HG03520 (cell line): ENCODE measurements around the gene DNM3.
A peak's percentile ranks its signal among the peaks of the same experiment; 100 is the strongest.

ENCODE experiments used
- ATAC-seq: cut with Tn5 transposase; IDR thresholded peaks from one replicate; pipeline ENCODE4 v1.9.1; 2021; ENCODE audit warnings: mild to moderate bottlenecking, moderate library complexity; ENCODE audit not compliant: unreplicated experiment

The DNM3 gene

DNA sequence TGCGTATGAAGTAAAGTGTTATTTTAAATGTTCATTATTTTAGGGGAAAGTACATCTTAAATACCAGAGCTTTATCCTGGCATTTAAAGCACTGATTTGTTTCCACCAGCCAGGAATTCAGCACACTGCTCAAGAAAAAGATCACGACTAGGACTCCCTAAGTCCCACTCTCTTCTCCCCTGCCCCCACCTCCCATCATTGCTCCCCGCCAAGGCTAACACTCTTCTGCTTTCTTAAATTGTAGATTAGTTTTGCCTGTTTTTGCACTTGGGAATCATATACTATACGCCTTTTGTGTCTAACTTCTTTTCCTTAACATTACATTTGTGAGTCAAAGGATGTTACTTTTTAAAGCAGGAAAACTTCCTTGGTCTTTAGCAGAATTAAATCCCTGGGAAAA, 541.7 kb downstream of the DNM3 start:
- ATAC-seq: no peak

DNA sequence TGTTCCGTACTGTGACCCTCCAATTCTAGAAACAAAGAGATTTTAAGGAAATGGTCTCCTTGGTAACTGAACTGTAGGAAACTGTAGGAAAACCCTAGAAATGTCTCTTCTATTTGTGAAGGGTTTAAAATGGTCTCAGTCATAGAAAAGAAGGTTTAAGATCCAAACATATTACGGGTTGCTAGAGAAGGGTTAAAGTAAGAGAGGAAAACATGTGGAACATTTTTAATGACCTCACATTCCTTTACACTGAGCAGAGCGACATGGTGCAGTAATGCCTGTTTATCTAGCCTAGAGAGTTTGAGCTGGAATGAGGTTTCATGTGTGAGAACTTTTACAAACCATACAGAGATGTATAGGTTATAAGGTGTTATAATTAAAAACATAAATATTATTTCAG, 542.2 kb downstream of the DNM3 start:
- ATAC-seq: no peak

DNA sequence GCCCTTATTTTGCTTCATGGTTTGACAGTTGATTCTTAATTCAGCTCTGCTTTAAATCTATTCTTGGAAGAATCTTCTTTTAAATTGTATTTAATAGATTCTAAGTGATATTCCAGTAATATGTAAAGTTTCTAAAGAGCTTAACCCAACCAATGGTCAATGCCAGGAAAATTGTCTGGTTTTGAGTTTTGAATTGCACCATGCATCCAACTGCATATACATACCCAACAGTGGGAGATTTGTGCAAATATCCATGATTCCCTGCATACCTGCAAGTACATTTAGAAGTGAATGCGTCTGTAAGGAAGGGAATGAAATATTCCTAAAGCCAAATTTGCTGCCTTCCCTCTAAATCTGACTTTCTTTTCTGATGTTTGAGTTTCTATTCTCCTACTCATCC, 543.4 kb downstream of the DNM3 start:
- no peak for ATAC-seq

DNA sequence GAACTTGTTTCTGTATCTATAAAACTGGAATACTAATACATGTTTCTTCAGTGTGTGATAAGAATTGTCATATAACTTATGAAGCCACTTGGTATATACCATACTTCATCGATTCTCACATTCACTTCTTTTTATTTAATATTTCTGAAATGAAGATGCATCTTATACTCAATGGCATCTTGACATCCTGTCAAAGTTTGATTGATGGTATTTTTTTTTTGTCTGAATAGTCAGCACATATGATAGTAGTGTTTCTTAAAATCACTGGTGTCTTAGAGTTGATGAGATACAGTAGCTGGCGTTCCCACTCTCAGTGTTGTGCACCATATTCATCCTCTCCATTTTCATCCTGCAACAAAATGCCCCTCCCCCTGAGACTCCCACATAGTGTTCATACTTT, 544.7 kb downstream of the DNM3 start:
- no peak for ATAC-seq

DNA sequence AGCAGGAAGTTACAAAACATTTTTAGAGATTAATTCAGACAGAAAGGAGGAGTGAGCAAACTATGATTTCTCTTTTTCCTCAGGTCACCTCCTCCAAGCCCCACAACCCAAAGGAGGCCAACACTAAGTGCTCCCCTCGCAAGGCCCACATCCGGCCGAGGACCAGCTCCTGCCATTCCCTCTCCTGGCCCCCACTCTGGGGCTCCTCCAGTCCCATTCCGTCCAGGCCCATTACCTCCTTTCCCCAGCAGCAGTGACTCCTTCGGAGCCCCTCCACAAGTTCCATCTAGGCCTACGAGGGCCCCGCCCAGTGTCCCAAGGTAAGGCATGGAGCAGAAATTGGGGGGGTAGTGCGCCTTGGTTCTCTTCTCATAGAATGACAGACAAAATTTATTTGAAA, 547.2 kb downstream of the DNM3 start:
- no peak for ATAC-seq

DNA sequence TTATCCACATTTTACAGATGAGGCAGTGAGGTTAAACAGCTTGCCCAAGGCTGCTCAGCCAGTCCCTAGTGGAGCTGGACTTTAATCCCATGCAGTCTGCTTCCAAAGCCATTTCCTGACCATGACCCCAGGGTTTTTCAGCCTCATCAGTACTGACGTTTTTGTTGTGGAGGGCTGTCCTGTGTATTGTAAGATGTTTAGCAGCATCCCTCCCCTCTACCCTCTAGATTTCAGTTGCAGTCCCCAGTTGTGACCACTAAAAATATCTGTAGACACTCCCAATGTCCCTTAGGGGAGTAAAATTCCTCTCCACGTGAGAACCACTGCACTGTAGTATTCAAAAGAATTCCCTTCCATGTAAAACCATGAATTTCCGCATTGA, 549.0 kb downstream of the DNM3 start:
- no peak for ATAC-seq

DNA sequence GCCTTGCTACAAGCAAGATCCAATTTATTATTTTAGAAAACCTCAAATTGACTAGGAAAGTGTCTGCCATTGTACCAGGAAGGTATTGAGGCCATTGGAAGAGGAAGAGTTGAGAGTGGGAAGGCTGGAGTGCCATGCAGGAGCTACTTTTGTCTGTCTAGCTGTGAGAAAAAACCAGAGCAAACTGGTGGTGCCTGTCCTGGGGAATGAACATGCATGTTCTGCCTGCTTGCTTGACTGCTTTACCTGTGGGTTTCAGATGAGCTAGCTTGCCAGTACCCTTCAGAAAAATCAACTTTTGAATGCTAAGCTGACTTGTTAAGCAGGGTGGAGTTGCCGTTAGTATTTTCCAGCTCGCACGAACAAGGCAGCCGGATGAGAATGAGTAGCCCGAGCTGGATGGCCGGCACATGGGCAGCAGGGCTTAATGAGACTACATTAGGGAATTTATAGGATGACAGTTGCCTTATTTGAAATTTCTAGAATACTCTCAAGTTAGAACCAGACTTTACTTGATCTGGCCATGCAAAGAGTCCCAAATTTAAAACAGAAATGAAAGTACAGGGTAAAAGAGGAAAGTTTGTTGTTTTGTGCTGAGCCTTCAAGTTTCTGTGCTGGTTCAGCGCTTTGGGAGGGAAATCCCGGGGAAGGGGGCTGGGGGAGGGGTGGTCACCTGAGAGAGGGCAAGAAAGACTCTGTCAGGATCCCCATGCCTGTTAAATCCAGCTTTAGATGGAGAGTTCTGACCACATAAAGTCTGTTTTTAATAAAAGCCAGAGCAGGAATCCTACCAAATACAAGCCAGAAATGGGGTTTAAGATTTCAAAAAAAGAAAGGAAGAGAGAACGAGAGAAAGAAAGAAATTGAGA, 549.6 kb downstream of the DNM3 start:
- peak; percentile 42 for ATAC-seq

DNA sequence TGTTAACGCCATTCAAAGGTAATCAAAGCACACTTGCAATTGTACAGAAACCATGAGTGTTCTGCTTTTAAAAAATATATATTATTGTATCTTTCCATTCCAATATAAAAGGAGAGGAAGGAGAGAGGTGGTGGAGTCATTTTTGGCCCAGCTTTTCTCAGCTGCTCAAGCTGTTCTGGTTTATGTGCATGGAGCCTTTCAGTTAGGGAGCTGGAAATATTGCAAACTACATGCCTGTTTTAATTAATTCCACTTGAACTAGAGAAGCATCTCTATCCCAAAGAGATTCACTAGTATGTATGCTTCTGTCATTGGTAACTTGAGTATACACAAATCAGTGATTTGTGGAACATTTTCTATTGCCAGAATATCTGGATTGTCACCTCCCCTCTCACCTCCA, 550.7 kb downstream of the DNM3 start:
- no peak for ATAC-seq

DNA sequence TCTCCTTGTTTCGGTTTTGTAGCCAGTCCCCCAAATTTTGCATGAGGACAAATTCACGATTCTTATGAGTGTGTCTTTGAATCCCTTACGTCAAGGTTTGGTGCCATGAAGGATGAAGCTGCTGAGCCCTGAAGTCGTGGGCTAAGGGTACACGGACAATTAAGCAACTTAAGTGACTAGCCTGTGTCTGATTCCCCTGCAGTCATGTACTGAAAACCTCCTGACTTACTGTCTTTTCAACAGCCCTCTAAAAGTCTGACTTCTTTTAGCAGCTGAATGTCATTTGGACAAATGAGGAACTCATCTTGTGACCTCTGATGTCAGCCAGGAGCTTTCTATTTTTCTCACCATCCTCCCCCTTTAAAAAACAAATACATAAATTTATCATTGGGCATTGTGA, 552.1 kb downstream of the DNM3 start:
- ATAC-seq: no peak

DNA sequence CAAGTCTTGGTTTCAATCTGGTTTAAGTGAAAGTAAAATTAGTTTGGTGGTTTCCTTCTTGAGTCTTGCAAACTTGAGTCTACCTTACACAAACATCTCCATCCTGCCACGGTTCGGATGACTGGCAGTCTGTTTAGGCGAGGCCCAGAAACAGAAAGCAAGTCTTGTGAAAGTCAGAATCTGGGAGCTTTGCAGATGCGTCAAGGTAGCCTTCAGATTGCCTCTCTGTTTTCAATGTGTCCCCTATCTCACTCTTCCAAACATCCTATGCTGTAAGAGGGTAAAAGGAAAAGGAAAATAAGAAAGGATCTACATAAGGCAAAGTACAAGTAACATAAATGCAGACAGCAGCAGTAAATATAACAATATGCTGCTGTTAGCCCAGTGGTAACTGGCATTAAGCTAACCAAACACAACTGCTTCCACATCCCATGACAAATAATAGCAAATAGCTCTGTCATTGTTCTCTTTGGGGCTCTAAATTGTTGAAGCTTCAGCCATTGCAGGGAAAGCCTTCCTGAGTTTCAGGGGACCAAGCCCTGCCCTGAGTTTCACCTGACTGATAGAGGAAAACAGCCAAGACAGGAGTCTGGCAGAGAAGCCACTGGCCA, 552.9 kb downstream of the DNM3 start:
- ATAC-seq: peak; percentile 73

DNA sequence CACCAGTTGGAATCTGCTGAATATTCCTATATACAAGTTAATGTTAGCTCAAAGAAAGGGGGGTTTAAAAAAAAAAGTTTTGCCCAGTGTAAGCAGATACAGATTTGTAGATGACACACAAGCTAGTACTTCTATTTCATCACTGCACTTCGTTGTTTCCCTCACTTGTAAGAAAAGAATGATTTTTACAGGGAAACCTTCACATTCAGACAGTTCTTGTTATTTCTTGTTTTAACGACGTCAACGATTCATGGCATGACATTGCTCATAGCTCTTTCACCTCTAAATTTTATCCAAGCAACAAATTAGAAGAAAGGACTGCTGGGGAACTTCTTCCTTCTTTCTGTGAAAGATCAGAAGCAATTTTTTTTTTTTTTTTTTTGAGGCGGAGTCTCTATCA, 553.5 kb downstream of the DNM3 start:
- no peak for ATAC-seq

DNA sequence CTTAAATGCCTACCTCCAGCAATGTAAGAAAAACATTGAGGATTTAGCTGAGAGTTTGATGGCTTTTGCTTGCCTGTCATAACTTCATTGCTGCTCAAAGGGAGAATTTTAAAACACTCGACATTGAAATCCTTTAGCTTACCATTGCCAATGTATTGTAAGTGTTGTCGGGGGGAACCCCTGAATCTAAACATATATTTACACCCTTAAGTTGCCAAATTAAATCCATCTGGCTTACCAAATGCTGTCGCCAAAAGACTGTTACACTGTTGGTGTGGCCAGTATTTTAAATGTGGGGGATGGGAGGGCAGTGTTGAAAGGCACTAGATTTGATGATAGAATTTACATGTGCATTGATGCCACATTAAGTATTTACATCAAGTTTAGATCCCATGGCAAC, 554.3 kb downstream of the DNM3 start:
- ATAC-seq: no peak

DNA sequence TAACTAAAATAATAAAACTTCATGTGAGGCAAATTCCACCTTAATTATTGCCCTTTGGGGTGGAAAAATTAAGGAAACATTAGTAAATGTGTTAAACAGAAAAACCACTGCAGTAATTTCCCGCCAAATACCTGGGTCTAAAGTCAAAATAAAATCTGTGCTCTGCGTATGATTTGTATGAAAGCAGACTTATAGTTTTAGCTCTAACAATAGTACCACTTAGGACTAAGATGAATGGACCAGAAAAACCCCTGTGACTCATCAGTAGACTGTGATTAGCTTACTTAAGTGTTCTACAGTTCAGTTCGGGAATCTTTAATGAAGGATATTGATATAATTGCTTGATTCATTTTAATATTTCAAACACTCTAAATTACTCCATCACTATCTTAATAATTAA, 555.9 kb downstream of the DNM3 start:
- peak; percentile 37 for ATAC-seq

DNA sequence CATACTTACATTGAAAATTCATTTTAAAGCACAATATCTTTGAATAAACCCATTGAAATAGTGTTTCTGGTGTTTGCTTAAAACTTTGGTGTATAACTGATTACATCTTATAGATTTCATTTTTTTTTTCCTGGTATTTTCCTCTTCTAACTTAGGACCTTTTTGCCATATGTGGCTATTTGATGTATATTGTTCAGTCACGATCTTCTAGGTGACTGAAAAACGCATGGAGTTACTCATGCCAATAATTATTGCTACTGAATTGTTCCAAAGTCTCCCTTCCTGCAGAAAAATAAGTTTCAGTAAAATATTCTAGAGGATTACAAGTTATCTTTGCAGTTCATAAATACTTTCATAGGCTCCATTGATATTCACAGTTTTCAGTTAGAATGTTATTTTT, 556.3 kb downstream of the DNM3 start:
- no peak for ATAC-seq

DNA sequence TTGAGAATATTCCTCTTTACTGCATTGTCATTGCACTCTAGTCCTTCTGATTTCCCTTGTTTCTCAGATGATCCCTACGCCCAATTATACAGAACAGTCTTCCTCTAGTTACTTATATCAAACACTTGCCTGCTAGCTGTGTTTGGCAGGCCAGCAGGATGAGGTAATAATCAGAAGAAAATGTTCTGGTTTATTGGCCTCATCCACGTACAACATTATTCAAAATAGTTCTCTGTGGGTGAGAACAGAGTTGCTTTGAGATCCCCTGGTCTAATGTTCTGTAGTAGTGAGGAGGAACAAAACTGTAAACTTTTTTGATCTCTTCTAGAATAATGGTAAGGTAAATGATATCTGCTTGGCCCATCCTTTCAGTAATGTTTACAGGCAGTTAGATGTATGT, 556.9 kb downstream of the DNM3 start:
- ATAC-seq: no peak

DNA sequence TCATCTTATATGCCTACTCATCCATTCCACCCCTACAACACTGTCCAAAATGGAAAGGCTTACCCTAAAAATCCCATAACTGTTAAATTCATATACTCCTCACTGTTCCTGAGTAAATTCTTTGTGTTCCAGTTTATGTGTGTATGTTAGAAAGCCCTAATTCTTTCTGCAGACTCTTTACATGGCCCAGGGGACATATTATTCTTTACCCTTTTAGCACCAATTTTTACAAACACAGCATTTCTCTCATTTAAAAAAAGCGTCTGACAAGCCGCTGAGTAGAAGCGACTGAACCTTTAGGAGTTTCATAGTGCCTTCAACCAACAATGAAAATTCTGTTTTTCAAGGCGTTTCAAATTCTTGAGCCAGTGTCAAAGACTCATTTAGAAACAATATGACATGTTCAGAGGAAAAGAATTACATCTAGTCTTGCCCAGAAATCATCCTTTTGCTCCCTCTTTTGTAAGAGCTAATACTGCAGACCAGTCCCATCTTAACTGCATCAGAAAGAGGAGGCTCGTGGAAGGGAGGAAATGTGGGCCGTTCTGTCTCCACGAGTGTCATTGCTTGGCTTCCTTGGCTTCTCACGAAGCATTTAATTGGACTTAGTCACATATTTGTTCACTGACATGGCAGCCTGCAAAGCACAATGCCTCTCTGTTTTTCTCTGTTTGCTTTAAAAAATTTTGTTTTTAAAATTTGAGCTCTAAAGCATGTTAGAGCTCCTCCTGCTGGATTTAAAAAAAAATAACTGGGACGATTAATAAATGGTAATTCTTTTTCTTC, 557.9 kb downstream of the DNM3 start:
- ATAC-seq: no peak

DNA sequence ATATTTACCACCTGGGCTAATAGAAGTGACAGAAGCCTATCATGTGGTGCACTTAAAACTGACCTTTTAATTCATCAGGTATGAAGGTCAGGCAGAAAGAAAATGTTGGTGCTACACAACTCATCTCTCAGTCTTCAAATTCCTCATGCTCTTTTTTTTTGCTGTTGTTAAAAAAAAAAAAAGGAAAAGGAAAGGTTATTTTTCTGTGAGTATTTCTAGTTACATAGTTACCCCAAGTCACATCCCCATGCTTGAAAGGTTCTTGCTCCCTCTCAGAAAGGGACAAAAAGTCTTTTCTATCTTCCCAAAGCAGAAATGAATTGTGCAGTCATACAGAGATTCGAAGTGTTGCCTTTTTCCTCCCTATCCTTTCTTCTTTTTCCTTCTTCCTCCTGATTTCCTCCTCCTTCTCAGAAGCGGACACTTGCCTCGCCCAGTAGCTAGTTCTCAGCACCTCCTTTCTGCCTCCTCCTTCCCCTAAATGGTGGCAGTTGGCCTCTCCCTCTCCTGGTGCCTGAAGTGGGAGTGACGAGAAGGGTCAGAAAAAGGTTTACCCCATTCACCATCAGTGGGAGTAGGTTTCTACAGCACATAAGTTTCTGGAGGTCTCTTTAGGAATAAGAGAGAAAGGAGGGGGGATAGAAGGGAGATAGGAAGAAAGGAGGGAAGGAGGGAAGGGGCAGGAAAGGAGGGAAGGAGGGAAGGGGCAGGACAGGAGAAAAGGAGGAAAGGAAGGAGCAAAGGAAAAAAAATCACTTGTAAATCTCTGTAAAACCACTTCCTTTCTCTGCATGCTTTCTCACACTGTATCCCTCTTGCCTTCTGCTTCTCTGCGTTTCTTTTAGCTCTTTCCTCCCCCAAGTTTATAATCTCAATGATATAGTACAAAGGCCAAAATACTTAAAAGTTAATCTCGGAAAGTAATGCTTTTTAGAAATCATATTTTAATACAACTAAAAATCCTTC, 558.7 kb downstream of the DNM3 start:
- ATAC-seq: no peak

DNA sequence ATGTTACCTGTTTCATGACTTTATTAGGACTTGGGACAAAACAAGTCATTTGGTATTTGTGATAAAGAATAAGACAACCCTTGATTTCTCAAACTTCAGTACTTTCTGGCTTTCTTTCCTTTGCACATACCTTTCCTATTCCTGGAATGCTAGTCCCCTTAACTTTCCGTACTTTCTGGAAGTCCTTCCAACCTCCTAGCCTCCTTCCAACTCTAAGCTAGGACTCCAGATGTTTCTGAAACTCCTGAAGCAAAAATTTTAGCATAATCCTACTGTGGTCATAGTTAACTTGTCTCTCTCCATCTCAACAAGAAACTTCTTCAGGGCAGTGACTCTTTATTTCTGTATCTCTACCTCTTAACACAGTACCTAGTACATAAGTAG, 559.4 kb downstream of the DNM3 start:
- no peak for ATAC-seq

DNA sequence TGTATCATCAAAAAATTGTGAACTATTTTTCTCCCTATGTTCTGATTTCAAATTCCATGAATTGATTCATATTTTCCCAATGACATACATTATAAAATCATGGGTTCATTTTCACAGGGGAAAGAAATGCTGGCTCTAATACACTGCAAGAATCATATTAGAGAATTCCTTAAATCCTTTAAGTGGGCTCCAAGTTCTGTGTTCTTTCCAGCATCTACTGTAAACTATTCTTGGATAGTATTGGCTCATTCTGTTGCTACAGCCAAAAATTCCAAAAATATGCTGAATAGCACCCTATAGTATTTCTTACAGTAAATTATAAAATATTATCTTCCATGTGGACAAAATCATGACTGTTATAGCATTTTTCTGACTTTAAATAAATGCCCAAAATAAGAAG, 560.2 kb downstream of the DNM3 start:
- ATAC-seq: no peak

DNA sequence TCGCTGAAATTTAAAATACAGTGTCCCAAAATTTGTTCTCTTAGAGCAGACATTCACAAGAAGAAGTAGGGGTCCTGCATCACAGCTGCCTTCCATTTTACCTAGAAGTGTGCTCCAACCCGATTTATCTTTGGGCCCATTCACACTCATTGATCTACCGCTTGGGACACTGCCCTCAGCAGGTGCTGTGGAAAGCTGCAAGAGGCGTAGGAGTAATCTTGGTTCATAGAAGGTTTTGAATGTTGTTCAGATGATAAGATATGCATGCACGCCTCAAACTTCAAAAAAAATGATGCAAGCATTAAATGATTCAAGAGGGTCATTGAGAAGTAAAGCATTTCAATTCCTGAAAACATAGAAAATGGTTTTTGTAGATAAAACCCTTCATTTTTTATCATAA, 560.6 kb downstream of the DNM3 start:
- no peak for ATAC-seq
